WTC11 (cell line): Measurements from ENCODE around the gene MAU2.

Experiments
- HMGA2 ChIP-seq: fragments of 250-450 bp; sonication (Bioruptor Pico); IDR thresholded peaks from 2 replicates; pipeline ENCODE4 v1.4.0; 2021; ENCODE audit warnings: mild to moderate bottlenecking, moderate library complexity
- ZNF121 ChIP-seq: sonication (generic); formaldehyde crosslinking; IDR thresholded peaks from 2 replicates; pipeline ENCODE4 v1.8.0; 2023; ENCODE audit warnings: missing genetic modification reagents
- TF ChIP-seq, protein P1 (sequence below): sonication (generic); formaldehyde crosslinking; IDR thresholded peaks from 2 replicates; pipeline ENCODE4 v1.8.1; 2022; ENCODE audit warnings: mild to moderate bottlenecking, moderate library complexity, missing genetic modification reagents
- TF ChIP-seq, protein P2 (sequence below): sonication (generic); formaldehyde crosslinking; IDR thresholded peaks from 2 replicates; pipeline ENCODE4 v1.8.0; 2022; ENCODE audit warnings: missing genetic modification reagents
- TF ChIP-seq, protein P3 (sequence below): fragments of 200-600 bp; IDR thresholded peaks from 2 replicates; pipeline ENCODE4 v1.8.0; 2022; ENCODE audit warnings: antibody characterized with exemption
- TF ChIP-seq, protein P4 (sequence below): sonication (generic); formaldehyde crosslinking; IDR thresholded peaks from 2 replicates; pipeline ENCODE4 v1.8.1; 2022; ENCODE audit warnings: low read depth, missing genetic modification reagents, borderline replicate concordance

DNA sequence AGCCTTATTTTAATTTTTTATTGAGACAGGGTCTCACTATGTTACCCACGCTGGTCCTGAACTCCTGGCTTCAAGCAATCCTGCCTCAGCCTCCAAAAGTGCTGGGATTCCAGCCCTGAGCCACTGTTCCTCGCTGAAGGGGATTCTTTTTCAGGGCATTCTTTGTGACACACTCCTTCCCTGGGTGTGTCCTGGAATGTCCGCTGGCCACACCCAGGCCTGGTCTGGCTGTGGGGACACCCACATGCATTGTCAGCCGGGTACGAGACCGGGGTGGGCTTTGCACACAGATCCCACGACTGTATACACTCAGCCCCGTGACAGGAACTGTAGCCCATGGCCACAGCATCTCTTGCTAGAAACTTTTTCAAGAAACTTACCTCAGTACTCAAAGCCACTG is 50.4 kb downstream of the MAU2 start:
- TF ChIP-seq, protein P1, sequence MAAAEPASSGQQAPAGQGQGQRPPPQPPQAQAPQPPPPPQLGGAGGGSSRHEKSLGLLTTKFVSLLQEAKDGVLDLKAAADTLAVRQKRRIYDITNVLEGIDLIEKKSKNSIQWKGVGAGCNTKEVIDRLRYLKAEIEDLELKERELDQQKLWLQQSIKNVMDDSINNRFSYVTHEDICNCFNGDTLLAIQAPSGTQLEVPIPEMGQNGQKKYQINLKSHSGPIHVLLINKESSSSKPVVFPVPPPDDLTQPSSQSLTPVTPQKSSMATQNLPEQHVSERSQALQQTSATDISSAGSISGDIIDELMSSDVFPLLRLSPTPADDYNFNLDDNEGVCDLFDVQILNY (CRISPR knock-in tag): no peak
- TF ChIP-seq HMGA2 (CRISPR knock-in tag): no peak
- TF ChIP-seq, protein P2, sequence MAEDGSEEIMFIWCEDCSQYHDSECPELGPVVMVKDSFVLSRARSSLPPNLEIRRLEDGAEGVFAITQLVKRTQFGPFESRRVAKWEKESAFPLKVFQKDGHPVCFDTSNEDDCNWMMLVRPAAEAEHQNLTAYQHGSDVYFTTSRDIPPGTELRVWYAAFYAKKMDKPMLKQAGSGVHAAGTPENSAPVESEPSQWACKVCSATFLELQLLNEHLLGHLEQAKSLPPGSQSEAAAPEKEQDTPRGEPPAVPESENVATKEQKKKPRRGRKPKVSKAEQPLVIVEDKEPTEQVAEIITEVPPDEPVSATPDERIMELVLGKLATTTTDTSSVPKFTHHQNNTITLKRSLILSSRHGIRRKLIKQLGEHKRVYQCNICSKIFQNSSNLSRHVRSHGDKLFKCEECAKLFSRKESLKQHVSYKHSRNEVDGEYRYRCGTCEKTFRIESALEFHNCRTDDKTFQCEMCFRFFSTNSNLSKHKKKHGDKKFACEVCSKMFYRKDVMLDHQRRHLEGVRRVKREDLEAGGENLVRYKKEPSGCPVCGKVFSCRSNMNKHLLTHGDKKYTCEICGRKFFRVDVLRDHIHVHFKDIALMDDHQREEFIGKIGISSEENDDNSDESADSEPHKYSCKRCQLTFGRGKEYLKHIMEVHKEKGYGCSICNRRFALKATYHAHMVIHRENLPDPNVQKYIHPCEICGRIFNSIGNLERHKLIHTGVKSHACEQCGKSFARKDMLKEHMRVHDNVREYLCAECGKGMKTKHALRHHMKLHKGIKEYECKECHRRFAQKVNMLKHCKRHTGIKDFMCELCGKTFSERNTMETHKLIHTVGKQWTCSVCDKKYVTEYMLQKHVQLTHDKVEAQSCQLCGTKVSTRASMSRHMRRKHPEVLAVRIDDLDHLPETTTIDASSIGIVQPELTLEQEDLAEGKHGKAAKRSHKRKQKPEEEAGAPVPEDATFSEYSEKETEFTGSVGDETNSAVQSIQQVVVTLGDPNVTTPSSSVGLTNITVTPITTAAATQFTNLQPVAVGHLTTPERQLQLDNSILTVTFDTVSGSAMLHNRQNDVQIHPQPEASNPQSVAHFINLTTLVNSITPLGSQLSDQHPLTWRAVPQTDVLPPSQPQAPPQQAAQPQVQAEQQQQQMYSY: no peak
- TF ChIP-seq, protein P3, sequence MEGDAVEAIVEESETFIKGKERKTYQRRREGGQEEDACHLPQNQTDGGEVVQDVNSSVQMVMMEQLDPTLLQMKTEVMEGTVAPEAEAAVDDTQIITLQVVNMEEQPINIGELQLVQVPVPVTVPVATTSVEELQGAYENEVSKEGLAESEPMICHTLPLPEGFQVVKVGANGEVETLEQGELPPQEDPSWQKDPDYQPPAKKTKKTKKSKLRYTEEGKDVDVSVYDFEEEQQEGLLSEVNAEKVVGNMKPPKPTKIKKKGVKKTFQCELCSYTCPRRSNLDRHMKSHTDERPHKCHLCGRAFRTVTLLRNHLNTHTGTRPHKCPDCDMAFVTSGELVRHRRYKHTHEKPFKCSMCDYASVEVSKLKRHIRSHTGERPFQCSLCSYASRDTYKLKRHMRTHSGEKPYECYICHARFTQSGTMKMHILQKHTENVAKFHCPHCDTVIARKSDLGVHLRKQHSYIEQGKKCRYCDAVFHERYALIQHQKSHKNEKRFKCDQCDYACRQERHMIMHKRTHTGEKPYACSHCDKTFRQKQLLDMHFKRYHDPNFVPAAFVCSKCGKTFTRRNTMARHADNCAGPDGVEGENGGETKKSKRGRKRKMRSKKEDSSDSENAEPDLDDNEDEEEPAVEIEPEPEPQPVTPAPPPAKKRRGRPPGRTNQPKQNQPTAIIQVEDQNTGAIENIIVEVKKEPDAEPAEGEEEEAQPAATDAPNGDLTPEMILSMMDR: no peak
- TF ChIP-seq, protein P4, sequence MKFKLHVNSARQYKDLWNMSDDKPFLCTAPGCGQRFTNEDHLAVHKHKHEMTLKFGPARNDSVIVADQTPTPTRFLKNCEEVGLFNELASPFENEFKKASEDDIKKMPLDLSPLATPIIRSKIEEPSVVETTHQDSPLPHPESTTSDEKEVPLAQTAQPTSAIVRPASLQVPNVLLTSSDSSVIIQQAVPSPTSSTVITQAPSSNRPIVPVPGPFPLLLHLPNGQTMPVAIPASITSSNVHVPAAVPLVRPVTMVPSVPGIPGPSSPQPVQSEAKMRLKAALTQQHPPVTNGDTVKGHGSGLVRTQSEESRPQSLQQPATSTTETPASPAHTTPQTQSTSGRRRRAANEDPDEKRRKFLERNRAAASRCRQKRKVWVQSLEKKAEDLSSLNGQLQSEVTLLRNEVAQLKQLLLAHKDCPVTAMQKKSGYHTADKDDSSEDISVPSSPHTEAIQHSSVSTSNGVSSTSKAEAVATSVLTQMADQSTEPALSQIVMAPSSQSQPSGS: no peak
- no peak for TF ChIP-seq ZNF121 (CRISPR knock-in tag)
